Suprapubic skin (tissue), 3 donors: ENCODE results near the gene CNFN.
"Not testable (repeated sequence)": the region's sequence is repeated elsewhere in the genome, so short reads cannot be mapped to it uniquely, and the experiment has no call there.

Experiments used
- CTCF ChIP-seq, 2 donors: fragments of 200-600 bp in 1 of 2; fragments of 450-650 bp in 1 of 2; sonication (generic) in 1 of 2; IDR thresholded peaks; one replicate each; pipeline ENCODE4 v1.5.1; 2016 to 2019; ENCODE audit warnings: antibody characterized with exemption in 2 of 2, mild to moderate bottlenecking in 1 of 2, moderate library complexity in 1 of 2
- POLR2A ChIP-seq, 2 donors: fragments of 450-650 bp; IDR thresholded peaks; one replicate each; pipeline ENCODE4 v1.6.1; 2017; ENCODE audit warnings: antibody characterized with exemption in 2 of 2, mild to moderate bottlenecking in 2 of 2, moderate library complexity in 2 of 2

GRCh38 chr19:42339126-42339860, 50.8 kb downstream of the CNFN start:
- TF ChIP-seq POLR2A, CTCF (IDR thresholded peaks at IDR 0.05): not testable (repeated sequence)
